Astrocyte (in vitro differentiated cells and primary cell): ENCODE measurements around the gene ZBTB7C. TPM values are rescaled to one million over a fixed set of nuclear protein-coding genes. Genes with fewer than 3 reads are reported as not detected.
"Not testable (repeated sequence)": the region's sequence is repeated elsewhere in the genome, so short reads cannot be mapped to it uniquely, and the experiment has no call there.

Source experiments
- DNase-seq: peaks from one replicate; pipeline ENCODE4 v3.0.0-alpha.2; 2010; ENCODE audit warnings: low read depth
- FAIRE-seq: peaks from 2 replicates; lab custom pipeline; 2011; peaks lifted over from hg19 to GRCh38; lab: Jason Lieb, UNC
- H2AFZ ChIP-seq: 2 replicates; pipeline ENCODE4 v1.6.0; 2012; ENCODE audit warnings: low read depth, low read length, inconsistent platforms
- H3K27ac ChIP-seq: 2 replicates; pipeline ENCODE4 v1.5.1; 2011; ENCODE audit warnings: low read depth, low read length, inconsistent platforms
- H3K27me3 ChIP-seq: 2 replicates; pipeline ENCODE4 v1.6.0; 2011; ENCODE audit warnings: low read length, inconsistent platforms; ENCODE audit not compliant: insufficient read depth
- H3K36me3 ChIP-seq: 2 replicates; pipeline ENCODE4 v1.5.1; 2011; ENCODE audit warnings: low read length, inconsistent platforms; ENCODE audit not compliant: insufficient read depth
- H3K4me1 ChIP-seq: 2 replicates; pipeline ENCODE4 v1.5.1; 2011; ENCODE audit warnings: low read length, inconsistent platforms; ENCODE audit not compliant: insufficient read depth
- H3K4me2 ChIP-seq: 2 replicates; pipeline ENCODE4 v1.6.0; 2012; ENCODE audit warnings: low read length, inconsistent platforms
- H3K4me3 ChIP-seq: 2 replicates; pipeline ENCODE4 v1.5.1; 2011; ENCODE audit warnings: low read depth, mild to moderate bottlenecking, low read length, inconsistent platforms; ENCODE audit not compliant: insufficient read depth
- H3K79me2 ChIP-seq: 2 replicates; pipeline ENCODE4 v1.6.0; 2012; ENCODE audit warnings: mild to moderate bottlenecking, low read length, inconsistent platforms; ENCODE audit not compliant: insufficient read depth
- H3K9ac ChIP-seq: 2 replicates; pipeline ENCODE4 v1.6.0; 2012; ENCODE audit warnings: mild to moderate bottlenecking, low read length, inconsistent platforms
- H3K9me3 ChIP-seq: 2 replicates; pipeline ENCODE4 v1.5.1; 2012; ENCODE audit warnings: low read depth, mild to moderate bottlenecking, low read length, inconsistent platforms; ENCODE audit not compliant: insufficient read depth
- H4K20me1 ChIP-seq: 2 replicates; pipeline ENCODE4 v1.6.0; 2012; ENCODE audit warnings: low read length, inconsistent platforms; ENCODE audit not compliant: insufficient read depth
- H3K27ac Mint-ChIP-seq: one replicate; pipeline ENCODE4 v1.8.0; 2021; ENCODE audit warnings: mild to moderate bottlenecking, mixed read lengths; ENCODE audit not compliant: unreplicated experiment
- H3K27me3 Mint-ChIP-seq: one replicate; pipeline ENCODE4 v1.8.0; 2021; ENCODE audit warnings: low read depth, mixed read lengths; ENCODE audit not compliant: unreplicated experiment
- H3K36me3 Mint-ChIP-seq: one replicate; pipeline ENCODE4 v1.8.0; 2021; ENCODE audit warnings: low read depth, mixed read lengths; ENCODE audit not compliant: unreplicated experiment
- H3K4me1 Mint-ChIP-seq: one replicate; pipeline ENCODE4 v1.8.0; 2021; ENCODE audit warnings: low read depth, mixed read lengths; ENCODE audit not compliant: unreplicated experiment
- H3K4me3 Mint-ChIP-seq: one replicate; pipeline ENCODE4 v1.8.0; 2021; ENCODE audit warnings: mild to moderate bottlenecking, moderate library complexity, mixed read lengths; ENCODE audit not compliant: unreplicated experiment
- H3K9me3 Mint-ChIP-seq: one replicate; pipeline ENCODE4 v1.8.0; 2021; ENCODE audit warnings: mild to moderate bottlenecking, mixed read lengths; ENCODE audit not compliant: unreplicated experiment
- CTCF ChIP-seq: IDR thresholded peaks from 2 replicates; pipeline ENCODE4 v1.5.1; 2011; ENCODE audit warnings: low read depth, mild to moderate bottlenecking, inconsistent platforms, low read length, moderate library complexity; ENCODE audit not compliant: insufficient read depth
- EZH2 ChIP-seq: IDR thresholded peaks from 2 replicates; pipeline ENCODE4 v1.6.1; 2012; ENCODE audit warnings: mild to moderate bottlenecking, low read length, inconsistent platforms; ENCODE audit not compliant: insufficient read depth
- total RNA-seq: library from RNA; stranded (reverse); gene quantifications from 2 replicates; pipeline ENCODE4 v1.2.1, GENCODE V29; 2021

Gene ZBTB7C
- total RNA-seq, 1 donor from 2014 or later = 1.0 TPM

GRCh38 chr18:48441405-48441881, 32.3 kb upstream of the ZBTB7C start:
- peak overlapping the region; percentile 32 for H2AFZ ChIP-seq
- no peaks in the 10 kb centered on the region for H3K36me3 ChIP-seq
- no peaks in the 10 kb centered on the region for H3K9me3 Mint-ChIP-seq
- FAIRE-seq (no peak), DNase-seq (no peak)
- H3K4me3 ChIP-seq = no peak overlapping the region
- no peaks in the 10 kb centered on the region for H3K4me1 ChIP-seq
- peaks cover 3% of the 10 kb centered on the region for H3K4me1 Mint-ChIP-seq
- H3K27me3 Mint-ChIP-seq = peaks cover 66% of the 10 kb centered on the region
- no peak overlapping the region for H3K27ac ChIP-seq
- H3K27me3 ChIP-seq = peaks cover 63% of the 10 kb centered on the region
- no peaks in the 10 kb centered on the region for H3K9me3 ChIP-seq
- H4K20me1 ChIP-seq = no peaks in the 10 kb centered on the region
- H3K79me2 ChIP-seq = no peaks in the 10 kb centered on the region
- H3K4me2 ChIP-seq = peak overlapping the region; percentile 52
- H3K36me3 Mint-ChIP-seq = no peaks in the 10 kb centered on the region
- no peak overlapping the region for H3K27ac Mint-ChIP-seq
- no peak overlapping the region for H3K9ac ChIP-seq
- H3K4me3 Mint-ChIP-seq = no peak overlapping the region
- TF ChIP-seq CTCF (no peak), EZH2 (no peak)

- H3K36me3 ChIP-seq = no peaks in the 10 kb centered on the region
- H4K20me1 ChIP-seq = no peaks in the 10 kb centered on the region
- peaks cover 70% of the 10 kb centered on the region for H3K27me3 Mint-ChIP-seq
- H3K79me2 ChIP-seq = no peaks in the 10 kb centered on the region
- no peak overlapping the region for H3K4me3 ChIP-seq
- H3K4me3 Mint-ChIP-seq = no peak overlapping the region
- FAIRE-seq (no peak), DNase-seq (no peak)
- H3K4me1 ChIP-seq = no peaks in the 10 kb centered on the region
- no peak for TF ChIP-seq EZH2
- no peak for TF ChIP-seq CTCF
- no peaks in the 10 kb centered on the region for H3K9me3 Mint-ChIP-seq
- no peak overlapping the region for H3K9ac ChIP-seq
- no peak overlapping the region for H3K27ac Mint-ChIP-seq
- H3K4me1 Mint-ChIP-seq = peaks cover 3% of the 10 kb centered on the region
- H2AFZ ChIP-seq = no peak overlapping the region
- no peaks in the 10 kb centered on the region for H3K36me3 Mint-ChIP-seq
- H3K4me2 ChIP-seq = no peak overlapping the region
- no peak overlapping the region for H3K27ac ChIP-seq
- H3K9me3 ChIP-seq = no peaks in the 10 kb centered on the region
- H3K27me3 ChIP-seq = peaks cover 67% of the 10 kb centered on the region
Measured at GRCh38 chr18:48440924-48441323, 31.7 kb upstream of the ZBTB7C start.

- DNase-seq (no peak), FAIRE-seq (no peak)
- H2AFZ ChIP-seq = no peak overlapping the region
- no peak for TF ChIP-seq CTCF
- no peak for TF ChIP-seq EZH2
- no peak overlapping the region for H3K4me2 ChIP-seq
- H3K4me1 ChIP-seq = no peaks in the 10 kb centered on the region
- H3K27me3 ChIP-seq = peaks cover 50% of the 10 kb centered on the region
- H3K4me1 Mint-ChIP-seq = no peaks in the 10 kb centered on the region
- peaks cover 3% of the 10 kb centered on the region for H3K9me3 Mint-ChIP-seq
- H3K9me3 ChIP-seq = no peaks in the 10 kb centered on the region
- H3K36me3 Mint-ChIP-seq = no peaks in the 10 kb centered on the region
- no peak overlapping the region for H3K9ac ChIP-seq
- peaks cover 61% of the 10 kb centered on the region for H3K27me3 Mint-ChIP-seq
- no peak overlapping the region for H3K4me3 Mint-ChIP-seq
- no peak overlapping the region for H3K27ac ChIP-seq
- H3K36me3 ChIP-seq = no peaks in the 10 kb centered on the region
- no peaks in the 10 kb centered on the region for H3K79me2 ChIP-seq
- no peak overlapping the region for H3K27ac Mint-ChIP-seq
- H3K4me3 ChIP-seq = no peak overlapping the region
- H4K20me1 ChIP-seq = no peaks in the 10 kb centered on the region
Measured at GRCh38 chr18:48436907-48437306, 27.7 kb upstream of the ZBTB7C start.

- not testable (repeated sequence) for H3K4me1 Mint-ChIP-seq, H4K20me1 ChIP-seq, FAIRE-seq, H3K4me3 Mint-ChIP-seq, DNase-seq, H3K36me3 Mint-ChIP-seq, H3K9me3 ChIP-seq, H3K9me3 Mint-ChIP-seq, H3K27ac ChIP-seq, H3K4me3 ChIP-seq, H3K36me3 ChIP-seq, H3K79me2 ChIP-seq, H3K4me1 ChIP-seq, H2AFZ ChIP-seq, H3K4me2 ChIP-seq, H3K27ac Mint-ChIP-seq, H3K9ac ChIP-seq
- H3K27me3 ChIP-seq = peaks cover 34% of the 10 kb centered on the region
- H3K27me3 Mint-ChIP-seq = peaks cover 55% of the 10 kb centered on the region
Measured at GRCh38 chr18:48434382-48434781, 25.2 kb upstream of the ZBTB7C start.
